GM23338 (cell line): Measurements from ENCODE around the gene MYT1.
A peak's percentile ranks its signal among the peaks of the same experiment; 100 is the strongest.

Source experiments
- CREB1 ChIP-seq: fragments of 250-450 bp; sonication (Bioruptor Pico); IDR thresholded peaks from 2 replicates; pipeline ENCODE4 v1.5.0; 2020; ENCODE audit warnings: low read depth, mild to moderate bottlenecking, moderate library complexity
- CTCF ChIP-seq, 2 experiments: fragments of 200-600 bp in 1 of 2; sonication (generic) in 1 of 2; conservative IDR thresholded peaks; 2 replicates each; pipeline versions ENCODE4 v1.5.1 to v1.6.1; 2016 to 2017; ENCODE audit warnings: antibody characterized with exemption in 2 of 2, low read depth in 2 of 2, mild to moderate bottlenecking in 2 of 2, moderate library complexity in 1 of 2
- ETS1 ChIP-seq: IDR thresholded peaks from 2 replicates; pipeline ENCODE4 v1.6.1; 2016; ENCODE audit warnings: antibody characterized with exemption
- EZH2 ChIP-seq: fragments of 200-600 bp; sonication (generic); IDR thresholded peaks from one replicate; pipeline ENCODE4 v1.8.0; 2017; ENCODE audit warnings: antibody characterized with exemption, mild to moderate bottlenecking, low read depth; ENCODE audit not compliant: unreplicated experiment
- EZH2phosphoT487 ChIP-seq: fragments of 200-600 bp; sonication (generic); IDR thresholded peaks from one replicate; pipeline ENCODE4 v1.8.1; 2018; ENCODE audit warnings: antibody characterized with exemption; ENCODE audit not compliant: unreplicated experiment
- JUNB ChIP-seq: IDR thresholded peaks from one replicate; pipeline ENCODE4 v1.6.1; 2016; ENCODE audit warnings: antibody characterized with exemption; ENCODE audit not compliant: unreplicated experiment
- NANOG ChIP-seq: IDR thresholded peaks from 2 replicates; pipeline ENCODE4 v1.6.1; 2016; ENCODE audit warnings: antibody characterized with exemption, borderline replicate concordance
- POLR2AphosphoS5 ChIP-seq: IDR thresholded peaks from 2 replicates; pipeline ENCODE4 v1.6.1; 2016; ENCODE audit warnings: antibody characterized with exemption, low read depth
- REST ChIP-seq: IDR thresholded peaks from one replicate; pipeline ENCODE4 v1.6.1; 2018; ENCODE audit warnings: antibody characterized with exemption; ENCODE audit not compliant: unreplicated experiment
- STAT1 ChIP-seq: IDR thresholded peaks from one replicate; pipeline ENCODE4 v1.6.1; 2016; ENCODE audit warnings: antibody characterized with exemption; ENCODE audit not compliant: unreplicated experiment
- ZNF114 ChIP-seq: fragments of 250-450 bp; sonication (Bioruptor Pico); IDR thresholded peaks from 2 replicates; pipeline ENCODE4 v1.5.0; 2020; ENCODE audit warnings: mild to moderate bottlenecking, moderate library complexity
- ZNF331 ChIP-seq: fragments of 250-450 bp; sonication (Bioruptor Pico); IDR thresholded peaks from 2 replicates; pipeline ENCODE4 v1.5.0; 2020; ENCODE audit warnings: low read depth, mild to moderate bottlenecking, moderate library complexity
- ZNF462 ChIP-seq: fragments of 250-450 bp; sonication (Bioruptor Pico); IDR thresholded peaks from 2 replicates; pipeline ENCODE4 v1.5.0; 2020; ENCODE audit warnings: mild to moderate bottlenecking, moderate library complexity

GRCh38 chr20:64188682-64189529 lies 24.7 kb downstream of the MYT1 start:
- TF ChIP-seq CTCF (conservative IDR thresholded peaks at IDR 0.05; ENCODE audit: low read depth in 2 of 2), result 0 out of 4 replicates have a peak, but pooled peaks of 1 of the 2 experiments have one; percentile 9
- no peak for TF ChIP-seq POLR2AphosphoS5
- TF ChIP-seq REST, result no peak
- no peak for TF ChIP-seq ZNF331
- TF ChIP-seq JUNB, result no peak
- no peak for TF ChIP-seq EZH2
- TF ChIP-seq EZH2phosphoT487, result no peak
- TF ChIP-seq ZNF114, result no peak
- no peak for TF ChIP-seq ZNF462 (CRISPR knock-in tag)
- peak; percentile 57; the same call in 1 of the 2 replicates for TF ChIP-seq CREB1 (CRISPR knock-in tag)
- no peak for TF ChIP-seq ETS1
- TF ChIP-seq NANOG, result peak; percentile 33; the same call in 1 of the 2 replicates
- TF ChIP-seq STAT1, result no peak
